Fibroblast of lung (primary cell): Measurements from ENCODE around the gene BLOC1S5. TPM values are rescaled to one million over a fixed set of nuclear protein-coding genes. Genes with fewer than 3 reads are reported as not detected.
"Not testable (repeated sequence)": the region's sequence is repeated elsewhere in the genome, so short reads cannot be mapped to it uniquely, and the experiment has no call there.

ENCODE experiments used
- DNase-seq, 2 donors: peaks; one replicate each; pipeline versions ENCODE4 v3.0.0 to v3.0.0-alpha.2; 2010; ENCODE audit warnings: low read depth in 2 of 2
- H2AFZ ChIP-seq: 2 replicates; pipeline ENCODE4 v1.5.1; 2012; ENCODE audit warnings: low read length, control low read depth, inconsistent platforms
- H3K27ac ChIP-seq: 2 replicates; pipeline ENCODE4 v1.5.1; 2011; ENCODE audit warnings: low read length, control low read depth; ENCODE audit not compliant: insufficient read depth
- H3K27me3 ChIP-seq: 2 replicates; pipeline ENCODE4 v1.5.1; 2011; ENCODE audit warnings: mild to moderate bottlenecking, low read length; ENCODE audit not compliant: control insufficient read depth, insufficient read depth
- H3K36me3 ChIP-seq: 2 replicates; pipeline ENCODE4 v1.5.1; 2011; ENCODE audit warnings: low read length; ENCODE audit not compliant: control insufficient read depth, insufficient read depth
- H3K4me1 ChIP-seq: 2 replicates; pipeline ENCODE4 v1.5.1; 2011; ENCODE audit warnings: low read length; ENCODE audit not compliant: control insufficient read depth, insufficient read depth; ENCODE audit errors: extremely low read depth
- H3K4me2 ChIP-seq: 2 replicates; pipeline ENCODE4 v1.5.1; 2011; ENCODE audit warnings: low read length, control low read depth; ENCODE audit not compliant: insufficient read depth; ENCODE audit errors: extremely low read depth
- H3K4me3 ChIP-seq, 4 experiments: fragments of 200-600 bp in 1 of 4; sonication (generic) in 1 of 4; replicated peaks in 1 of 4; 2 replicates each; pipeline ENCODE4 v1.5.1; 2011 to 2016; ENCODE audit warnings: low read length in 4 of 4, low read depth in 3 of 4, mild to moderate bottlenecking in 3 of 4, control low read depth in 2 of 4, inconsistent platforms in 1 of 4, mixed read lengths in 1 of 4; ENCODE audit not compliant: insufficient read depth in 1 of 4; ENCODE audit errors: control extremely low read depth in 1 of 4
- H3K79me2 ChIP-seq: 2 replicates; pipeline ENCODE4 v1.5.1; 2012; ENCODE audit warnings: mild to moderate bottlenecking, low read length, inconsistent platforms; ENCODE audit not compliant: control insufficient read depth, insufficient read depth
- H3K9ac ChIP-seq: 2 replicates; pipeline ENCODE4 v1.5.1; 2011; ENCODE audit warnings: mild to moderate bottlenecking, low read length, control low read depth; ENCODE audit not compliant: insufficient read depth
- H3K9me3 ChIP-seq: 2 replicates; pipeline ENCODE4 v1.5.1; 2012; ENCODE audit warnings: low read depth, low read length; ENCODE audit not compliant: control insufficient read depth, insufficient read depth
- H4K20me1 ChIP-seq: 2 replicates; pipeline ENCODE4 v1.5.1; 2011; ENCODE audit warnings: low read length; ENCODE audit not compliant: control insufficient read depth, insufficient read depth; ENCODE audit errors: extremely low read depth
- EZH2 ChIP-seq: IDR thresholded peaks from 2 replicates; pipeline ENCODE4 v1.5.1; 2012; ENCODE audit warnings: low read length, control low read depth, mild to moderate bottlenecking; ENCODE audit errors: missing control alignments
- polyA plus RNA-seq, 2 donors: library from polyadenylated mRNA; depleted of rRNA in 1 of 2; stranded (reverse) in 1 of 2; unstranded in 1 of 2; fragments of >200 nt; gene quantifications; 2 replicates each; pipeline ENCODE4 v1.2.1, GENCODE V29; 2011 to 2012; ENCODE audit warnings: missing spikeins in 1 of 2
- total RNA-seq: library from RNA; depleted of rRNA; stranded (reverse); fragments of >200 nt; gene quantifications from 2 replicates; pipeline ENCODE4 v1.2.1, GENCODE V29; 2014
- TF ChIP-seq, protein P1 (sequence below), 2 donors: IDR thresholded peaks in 1 of 2; conservative IDR thresholded peaks in 1 of 2; 1 replicate in 1 of 2; 2 replicates in 1 of 2; pipeline ENCODE4 v1.5.1; 2011 to 2012; ENCODE audit warnings: low read length in 2 of 2, control low read depth in 1 of 2, inconsistent platforms in 1 of 2, low read depth in 1 of 2, mild to moderate bottlenecking in 1 of 2

The BLOC1S5 gene
- total and polyA plus RNA-seq, 2 donors (not counting 1 experiment from before 2014, with no cell fraction given), result 10.1 to 20.6 TPM

- Histone ChIP-seq H3K27ac (no peak overlapping the region), H3K27me3 (no peaks in the 10 kb centered on the region), H3K9me3 (no peaks in the 10 kb centered on the region), H4K20me1 (no peaks in the 10 kb centered on the region), H3K9ac (no peak overlapping the region), H3K4me2 (no peak overlapping the region), H3K36me3 (no peaks in the 10 kb centered on the region), H2AFZ (no peak overlapping the region), H3K4me3 (no peak overlapping the region), H3K79me2 (no peaks in the 10 kb centered on the region), H3K4me1 (no peaks in the 10 kb centered on the region)
- TF ChIP-seq EZH2, result no peak
- TF ChIP-seq, protein P1, sequence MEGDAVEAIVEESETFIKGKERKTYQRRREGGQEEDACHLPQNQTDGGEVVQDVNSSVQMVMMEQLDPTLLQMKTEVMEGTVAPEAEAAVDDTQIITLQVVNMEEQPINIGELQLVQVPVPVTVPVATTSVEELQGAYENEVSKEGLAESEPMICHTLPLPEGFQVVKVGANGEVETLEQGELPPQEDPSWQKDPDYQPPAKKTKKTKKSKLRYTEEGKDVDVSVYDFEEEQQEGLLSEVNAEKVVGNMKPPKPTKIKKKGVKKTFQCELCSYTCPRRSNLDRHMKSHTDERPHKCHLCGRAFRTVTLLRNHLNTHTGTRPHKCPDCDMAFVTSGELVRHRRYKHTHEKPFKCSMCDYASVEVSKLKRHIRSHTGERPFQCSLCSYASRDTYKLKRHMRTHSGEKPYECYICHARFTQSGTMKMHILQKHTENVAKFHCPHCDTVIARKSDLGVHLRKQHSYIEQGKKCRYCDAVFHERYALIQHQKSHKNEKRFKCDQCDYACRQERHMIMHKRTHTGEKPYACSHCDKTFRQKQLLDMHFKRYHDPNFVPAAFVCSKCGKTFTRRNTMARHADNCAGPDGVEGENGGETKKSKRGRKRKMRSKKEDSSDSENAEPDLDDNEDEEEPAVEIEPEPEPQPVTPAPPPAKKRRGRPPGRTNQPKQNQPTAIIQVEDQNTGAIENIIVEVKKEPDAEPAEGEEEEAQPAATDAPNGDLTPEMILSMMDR (conservative IDR thresholded peaks at IDR 0.05 in 1 of 2, IDR thresholded peaks at IDR 0.05 in 1 of 2; ENCODE audit: low read depth in 1 of 2, low read length in 2 of 2), result no peak
- DNase-seq, result peak in 1 of 2 donors; percentile 39
Measured at GRCh38 chr6:8054276-8054675, 9.9 kb downstream of the BLOC1S5 start.

DNA sequence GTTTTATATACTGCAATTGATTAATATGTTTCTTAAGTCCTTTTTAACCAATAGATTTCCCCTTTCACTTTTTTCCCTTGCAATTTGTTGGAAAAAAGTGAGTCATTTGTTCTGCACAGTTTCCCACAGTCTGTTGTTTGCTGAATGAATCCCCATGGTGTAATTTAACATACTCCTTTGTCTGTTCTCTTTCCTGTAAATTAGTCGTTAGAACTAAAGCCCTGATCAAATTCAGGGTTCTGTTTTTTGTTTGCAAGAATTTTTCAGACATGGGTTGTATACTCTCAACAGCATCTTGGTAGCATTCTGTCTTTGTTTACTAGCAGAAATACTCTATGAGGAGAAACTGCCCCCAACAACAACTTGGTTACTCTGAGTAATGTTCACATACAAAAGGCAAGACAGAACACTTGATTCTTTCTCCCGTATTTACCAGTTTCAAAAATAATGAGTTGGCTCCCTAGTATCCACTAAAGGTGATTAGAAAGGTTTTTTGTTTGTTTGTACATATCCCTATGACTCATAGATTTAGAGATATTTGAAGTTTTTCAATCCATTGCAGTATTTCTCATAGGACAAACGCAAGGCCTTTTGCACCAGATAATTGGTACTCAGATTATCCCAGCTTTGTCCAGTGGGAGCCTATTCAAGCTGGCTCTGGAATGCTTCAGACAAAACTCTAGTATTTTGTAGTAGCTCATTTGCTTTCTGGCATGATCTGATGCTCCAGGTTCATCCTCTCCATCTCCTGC lies 16.5 kb downstream of the BLOC1S5 start:
- H3K9ac ChIP-seq, result no peak overlapping the region
- TF ChIP-seq EZH2, result no peak
- TF ChIP-seq, protein P1 (conservative IDR thresholded peaks at IDR 0.05 in 1 of 2, IDR thresholded peaks at IDR 0.05 in 1 of 2; ENCODE audit: low read depth in 1 of 2, low read length in 2 of 2), result no peak
- no peaks in the 10 kb centered on the region for H3K27me3 ChIP-seq
- DNase-seq, result peak; percentile 42 to 55
- no peak overlapping the region for H3K4me3 ChIP-seq
- no peak overlapping the region for H3K4me2 ChIP-seq
- no peaks in the 10 kb centered on the region for H3K36me3 ChIP-seq
- no peaks in the 10 kb centered on the region for H3K79me2 ChIP-seq
- no peak overlapping the region for H3K27ac ChIP-seq
- H2AFZ ChIP-seq, result no peak overlapping the region
- no peaks in the 10 kb centered on the region for H4K20me1 ChIP-seq
- H3K4me1 ChIP-seq, result no peaks in the 10 kb centered on the region
- H3K9me3 ChIP-seq, result no peaks in the 10 kb centered on the region

- H3K27ac ChIP-seq, H3K79me2 ChIP-seq, H3K4me3 ChIP-seq, H3K27me3 ChIP-seq, H3K9me3 ChIP-seq, H3K36me3 ChIP-seq, H3K9ac ChIP-seq, H2AFZ ChIP-seq, H3K4me2 ChIP-seq, H3K4me1 ChIP-seq, DNase-seq, H4K20me1 ChIP-seq: not testable (repeated sequence)
Measured at GRCh38 chr6:8045769-8046168, 18.4 kb downstream of the BLOC1S5 start.
